ENCODE results near the gene FBXO36.
A peak's percentile ranks its signal among the peaks of the same experiment; 100 is the strongest.

FBXO36 gene

DNA sequence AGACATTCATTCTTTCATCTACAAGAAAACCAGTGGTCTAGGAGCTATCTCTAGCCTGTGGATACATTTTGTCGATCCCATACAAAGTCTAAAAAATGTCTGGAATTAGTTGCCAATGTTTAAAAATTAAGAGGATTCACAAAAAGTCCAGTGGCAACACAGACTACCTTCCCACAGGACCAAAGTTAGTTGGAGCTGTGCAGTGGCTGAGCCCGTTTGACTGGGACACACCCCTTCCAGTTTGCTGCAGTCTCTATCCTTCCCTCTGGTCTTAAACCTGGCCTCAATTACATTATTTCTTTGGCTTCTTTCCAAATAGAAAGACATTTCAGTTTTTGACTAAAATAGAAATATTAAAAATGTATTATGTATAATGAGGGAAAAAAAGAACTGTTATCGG is 127.8 kb downstream of the FBXO36 start:
- no peak for DNase-seq (ENCODE audit: low read depth)

DNA sequence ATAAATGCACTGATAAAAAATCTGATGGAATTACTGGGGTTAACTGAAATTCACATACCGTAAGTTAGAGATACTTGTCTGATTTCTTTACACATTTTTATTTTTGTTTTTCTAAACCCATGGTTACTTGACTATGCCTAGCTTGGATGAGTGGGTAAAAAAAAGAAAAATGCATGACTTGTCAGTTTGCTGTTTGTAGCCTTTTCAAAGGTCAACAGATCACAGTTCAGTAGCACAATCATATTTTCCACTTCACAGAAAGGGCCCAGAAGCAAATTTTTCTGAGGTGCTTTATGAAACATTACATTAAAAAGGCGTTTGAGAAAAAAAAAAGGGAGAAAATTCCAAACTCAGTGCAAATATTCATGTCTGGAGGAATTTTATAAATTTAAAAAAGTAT is 130.0 kb downstream of the FBXO36 start:
- DNase-seq (ENCODE audit: low read depth): peak; percentile 56

DNA sequence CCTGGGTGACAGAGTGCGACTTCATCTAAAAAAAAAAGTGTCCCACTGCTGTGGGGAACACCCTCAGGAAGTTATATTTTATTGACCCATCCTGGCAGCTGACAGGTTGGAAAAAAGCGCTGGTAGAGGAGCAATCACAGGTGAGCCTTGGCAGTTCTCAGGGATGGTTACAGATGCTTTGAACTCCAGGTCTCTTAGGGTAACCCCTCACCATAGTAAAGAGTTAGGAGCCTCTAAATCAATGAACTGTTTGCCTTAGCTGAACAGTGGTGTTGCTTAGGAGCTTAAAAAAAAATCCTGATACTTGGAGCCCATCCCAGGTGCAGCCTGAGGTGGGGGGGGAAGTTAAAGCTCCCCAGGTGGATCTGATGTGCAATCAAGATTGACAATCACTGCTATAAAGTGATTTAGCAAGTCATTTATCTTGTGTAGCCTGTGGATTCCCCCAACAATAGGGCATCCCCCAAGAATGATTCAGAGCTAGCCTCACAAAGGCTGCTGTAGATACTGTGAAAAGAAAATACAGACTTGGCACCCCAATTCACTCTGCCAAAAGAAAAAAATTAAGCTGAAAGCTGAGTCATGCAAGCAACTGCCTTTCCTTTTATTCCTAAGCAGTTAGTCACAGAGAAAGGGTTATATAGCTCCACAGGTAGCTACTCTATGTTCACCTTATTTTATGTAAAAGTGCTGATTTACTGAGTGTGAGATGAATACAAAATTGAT is 131.6 kb downstream of the FBXO36 start:
- peak; percentile 61 for DNase-seq (ENCODE audit: low read depth)

DNA sequence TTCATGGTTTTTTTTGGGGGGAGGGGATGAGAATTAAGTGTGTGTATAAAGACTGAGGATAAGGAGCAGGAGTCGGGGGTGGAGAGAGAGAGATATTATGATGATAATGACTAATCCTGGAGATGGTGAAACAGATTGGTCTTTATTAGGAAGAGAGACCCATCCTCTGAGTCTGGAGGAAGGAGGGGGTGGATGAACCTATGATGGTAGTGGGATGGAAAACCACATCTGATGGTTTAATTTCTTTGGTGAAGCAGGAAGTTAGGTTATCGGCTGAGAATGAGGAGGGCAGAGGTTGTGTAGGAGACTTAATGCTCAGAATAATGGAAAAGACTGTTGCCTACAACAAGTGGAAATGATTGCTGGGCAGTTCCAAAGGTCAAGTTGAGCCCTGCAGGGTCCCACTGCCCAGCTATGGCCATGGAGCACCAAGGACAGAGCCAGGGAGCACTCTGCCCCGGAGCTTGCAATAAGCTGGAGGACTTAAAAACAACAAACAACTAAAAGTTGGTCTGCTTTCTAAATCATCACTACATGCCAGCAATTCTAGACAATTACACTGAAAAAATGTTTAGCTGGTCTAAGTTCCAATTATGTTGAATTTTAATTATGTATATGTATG is 138.5 kb downstream of the FBXO36 start:
- DNase-seq (ENCODE audit: low read depth): no peak
